Measurements from ENCODE around the gene KIF1B. TPM values are rescaled to one million over a fixed set of nuclear protein-coding genes. Genes with fewer than 3 reads are reported as not detected.

The KIF1B gene
- total RNA-seq, 1 experiment from 2014 or later, result 57.7 TPM

DNA sequence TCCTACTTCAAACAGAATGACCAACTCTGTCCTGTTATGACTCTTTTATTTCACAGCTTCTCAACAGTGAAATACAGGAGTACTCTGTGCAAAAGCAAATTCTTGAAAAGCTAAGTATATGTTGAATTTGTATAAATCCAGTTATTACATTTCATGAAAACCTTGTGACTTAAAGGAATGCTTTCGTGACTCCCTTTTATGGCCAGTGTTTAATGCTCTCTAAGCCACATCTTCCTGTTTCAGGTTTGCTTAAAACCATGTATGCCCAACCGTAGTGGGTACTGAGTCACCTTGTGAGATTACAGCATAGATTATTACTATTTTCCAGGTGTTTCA lies 40.2 kb upstream of the KIF1B start:
- H3K4me2 ChIP-seq (ENCODE audit: insufficient read depth, insufficient read length, low read length), result no peak overlapping the region
- H3T11ph ChIP-seq (ENCODE audit: low read length), result no peak overlapping the region
- no peaks in the 10 kb centered on the region for H3K79me1 ChIP-seq (ENCODE audit: insufficient read depth, low read depth, low read length, poor library complexity, severe bottlenecking)
- H3K79me2 ChIP-seq (ENCODE audit: insufficient read depth, low read length), result no peaks in the 10 kb centered on the region
- no peaks in the 10 kb centered on the region for H3K4me1 Mint-ChIP-seq
- H2AK5ac ChIP-seq (ENCODE audit: insufficient read length, low read length), result no peak overlapping the region
- no peaks in the 10 kb centered on the region for H3K23me2 ChIP-seq (ENCODE audit: insufficient read length, low read depth, low read length, poor library complexity, severe bottlenecking)
- no peaks in the 10 kb centered on the region for H3K4me1 ChIP-seq (ENCODE audit: insufficient read depth, low read length)
- no peak overlapping the region for H3K27ac ChIP-seq (ENCODE audit: insufficient read length, low read depth, low read length)
- H2AFZ ChIP-seq (ENCODE audit: low read length), result no peak overlapping the region
- no peak overlapping the region for H3K18ac ChIP-seq (ENCODE audit: insufficient read length, low read depth, low read length)
- H2BK15ac ChIP-seq (ENCODE audit: low read depth, low read length), result no peak overlapping the region
- no peak overlapping the region for H3K14ac ChIP-seq (ENCODE audit: insufficient read depth, low read length)
- TF ChIP-seq, protein P1, sequence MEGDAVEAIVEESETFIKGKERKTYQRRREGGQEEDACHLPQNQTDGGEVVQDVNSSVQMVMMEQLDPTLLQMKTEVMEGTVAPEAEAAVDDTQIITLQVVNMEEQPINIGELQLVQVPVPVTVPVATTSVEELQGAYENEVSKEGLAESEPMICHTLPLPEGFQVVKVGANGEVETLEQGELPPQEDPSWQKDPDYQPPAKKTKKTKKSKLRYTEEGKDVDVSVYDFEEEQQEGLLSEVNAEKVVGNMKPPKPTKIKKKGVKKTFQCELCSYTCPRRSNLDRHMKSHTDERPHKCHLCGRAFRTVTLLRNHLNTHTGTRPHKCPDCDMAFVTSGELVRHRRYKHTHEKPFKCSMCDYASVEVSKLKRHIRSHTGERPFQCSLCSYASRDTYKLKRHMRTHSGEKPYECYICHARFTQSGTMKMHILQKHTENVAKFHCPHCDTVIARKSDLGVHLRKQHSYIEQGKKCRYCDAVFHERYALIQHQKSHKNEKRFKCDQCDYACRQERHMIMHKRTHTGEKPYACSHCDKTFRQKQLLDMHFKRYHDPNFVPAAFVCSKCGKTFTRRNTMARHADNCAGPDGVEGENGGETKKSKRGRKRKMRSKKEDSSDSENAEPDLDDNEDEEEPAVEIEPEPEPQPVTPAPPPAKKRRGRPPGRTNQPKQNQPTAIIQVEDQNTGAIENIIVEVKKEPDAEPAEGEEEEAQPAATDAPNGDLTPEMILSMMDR (conservative IDR thresholded peaks at IDR 0.05), result no peak
- H3K27me3 ChIP-seq (ENCODE audit: insufficient read depth, low read length), result no peaks in the 10 kb centered on the region
- H3K27me3 Mint-ChIP-seq (ENCODE audit: low read depth), result no peaks in the 10 kb centered on the region
- H3K4ac ChIP-seq (ENCODE audit: low read depth, low read length), result no peak overlapping the region
- no peak overlapping the region for H4K8ac ChIP-seq (replicated peaks; ENCODE audit: insufficient read length, low read depth, low read length)
- WGBS (ENCODE audit: extremely low coverage, insufficient read length, low lambda C conversion rate), result no CpG with 5 or more reads among the region's 2 CpGs
- H3K9ac ChIP-seq (ENCODE audit: extremely low read depth, insufficient read length, low read length), result no peak overlapping the region
- H4K91ac ChIP-seq (ENCODE audit: insufficient read length, low read depth, low read length), result no peak overlapping the region
- no peak overlapping the region for H3K4me3 Mint-ChIP-seq
- no peak overlapping the region for H2BK120ac ChIP-seq (ENCODE audit: low read depth, low read length, poor library complexity, severe bottlenecking)
- H2BK5ac ChIP-seq (ENCODE audit: insufficient read length, low read length), result no peak overlapping the region
- no peak overlapping the region for H3K23ac ChIP-seq (ENCODE audit: insufficient read length, low read depth, low read length)
- 0 out of 7 replicates have a peak overlapping the region, but pooled peaks of 1 of the 3 experiments have one; percentile 44 for H3K27ac Mint-ChIP-seq
- H3K9me3 ChIP-seq (ENCODE audit: control insufficient read depth, low read depth, low read length), result no peaks in the 10 kb centered on the region
- H3K9me3 Mint-ChIP-seq, result no peaks in the 10 kb centered on the region
- no peak overlapping the region for H3K56ac ChIP-seq (ENCODE audit: insufficient read length, low read depth, low read length)
- no peak for DNase-seq
- H2BK20ac ChIP-seq (ENCODE audit: low read depth, low read length, poor library complexity, severe bottlenecking), result no peak overlapping the region
- H3K36me3 Mint-ChIP-seq (ENCODE audit: insufficient read depth in 1 of 3, low read depth in 3 of 3), result peaks cover 30 to 57% (median 54%) of the 10 kb centered on the region in 3 experiments; a peak in 6 of 7 replicates
- H4K20me1 ChIP-seq (ENCODE audit: control insufficient read depth, insufficient read depth, insufficient read length), result peaks cover 2% of the 10 kb centered on the region
- no peak overlapping the region for H4K5ac ChIP-seq (ENCODE audit: insufficient read length, low read depth, low read length)
- no peak overlapping the region for H2BK12ac ChIP-seq (ENCODE audit: insufficient read length, low read depth, low read length)
